CD4-positive, alpha-beta T cell (primary cell): ENCODE results near the gene HS3ST2. TPM values are rescaled to one million over a fixed set of nuclear protein-coding genes. Genes with fewer than 3 reads are reported as not detected.
A peak's percentile ranks its signal among the peaks of the same experiment; 100 is the strongest.

ENCODE experiments used
- ATAC-seq: fragments of 200-7000 bp; cut with Tn5 transposase; one replicate; pipeline ENCODE4 v1.10.0; 2022; ENCODE audit warnings: mild to moderate bottlenecking; ENCODE audit not compliant: poor library complexity
- CTCF ChIA-PET: fragments of 350-600 bp; sonication (Branson Sonifier 250); formaldehyde crosslinking; loops from one replicate; lab custom pipeline; 2021; ENCODE audit warnings: antibody characterized with exemption, inconsistent platforms; lab: Charles Lee
- POLR2A ChIA-PET: fragments of 350-600 bp; sonication (Branson Sonifier 250); formaldehyde crosslinking; loops from one replicate; lab custom pipeline; 2021; ENCODE audit warnings: antibody characterized with exemption, inconsistent platforms; lab: Charles Lee
- DNase-seq, 14 experiments: peaks; one replicate each; pipeline ENCODE4 v3.0.0-alpha.2; 2013 to 2020; ENCODE audit warnings: mixed read lengths in 2 of 14
- H3K27ac ChIP-seq, 2 donors: one replicate each; pipeline versions ENCODE4 v1.5.1 to v1.7.0; 2013; ENCODE audit warnings: low read length in 2 of 2, low read depth in 1 of 2, mild to moderate bottlenecking in 1 of 2
- H3K27me3 ChIP-seq, 2 experiments: 1 replicate in 1 of 2; 2 replicates in 1 of 2; pipeline versions ENCODE4 v1.6.1 to v1.7.0; 2013; ENCODE audit warnings: low read length in 2 of 2, control low read depth in 1 of 2, mild to moderate bottlenecking in 1 of 2, moderate library complexity in 1 of 2; ENCODE audit not compliant: insufficient read depth in 2 of 2, control insufficient read depth in 1 of 2
- H3K36me3 ChIP-seq: one replicate; pipeline ENCODE4 v1.6.1; 2013; ENCODE audit warnings: low read length, control low read depth; ENCODE audit not compliant: insufficient read depth
- H3K4me1 ChIP-seq: one replicate; pipeline ENCODE4 v1.6.1; 2013; ENCODE audit warnings: low read length, control low read depth; ENCODE audit not compliant: insufficient read depth
- H3K4me3 ChIP-seq: one replicate; pipeline ENCODE4 v1.5.1; 2013; ENCODE audit warnings: mild to moderate bottlenecking, low read length, moderate library complexity
- H3K9me3 ChIP-seq, 2 experiments: 1 replicate in 1 of 2; 2 replicates in 1 of 2; pipeline versions ENCODE4 v1.6.1 to v1.7.0; 2013; ENCODE audit warnings: low read length in 2 of 2, mild to moderate bottlenecking in 2 of 2, control low read depth in 1 of 2, moderate library complexity in 1 of 2; ENCODE audit not compliant: control insufficient read depth in 1 of 2, insufficient read depth in 1 of 2
- H3K27ac Mint-ChIP-seq: one replicate; pipeline ENCODE4 v1.8.0; 2020; ENCODE audit warnings: mixed read lengths
- H3K27me3 Mint-ChIP-seq: one replicate; pipeline ENCODE4 v1.8.0; 2021; ENCODE audit warnings: mixed read lengths
- H3K36me3 Mint-ChIP-seq: one replicate; pipeline ENCODE4 v1.8.0; 2021; ENCODE audit warnings: low read depth, mixed read lengths
- H3K4me1 Mint-ChIP-seq: one replicate; pipeline ENCODE4 v1.8.0; 2021; ENCODE audit warnings: low read depth, mixed read lengths
- H3K4me3 Mint-ChIP-seq: one replicate; pipeline ENCODE4 v1.8.0; 2020; ENCODE audit warnings: mild to moderate bottlenecking, mixed read lengths
- H3K9me3 Mint-ChIP-seq: one replicate; pipeline ENCODE4 v1.8.0; 2020; ENCODE audit warnings: mixed read lengths
- intact Hi-C, 2 experiments: fragments of 100-400 bp; cut with DNase I in 1 of 2; cut with micrococcal nuclease in 1 of 2; formaldehyde crosslinking; loops; one replicate each; pipeline versions ENCODE4 v1.15.1 to v1.9.0; 2023 to 2025; cut with DNase I, micrococcal nuclease
- total RNA-seq, 174 experiments: library from RNA in 2 of 174; stranded (reverse) in 2 of 174; gene quantifications; one replicate each; pipeline ENCODE4 v1.2.3 and lab custom pipeline; 2021 to 2026
- TF ChIP-seq, protein P1 (sequence below): fragments of 200-600 bp; IDR thresholded peaks from one replicate; pipeline ENCODE4 v1.8.0; 2022; ENCODE audit warnings: antibody characterized with exemption, mild to moderate bottlenecking

The HS3ST2 gene
- total RNA-seq, 2 experiments from 2014 or later: not detected

DNA sequence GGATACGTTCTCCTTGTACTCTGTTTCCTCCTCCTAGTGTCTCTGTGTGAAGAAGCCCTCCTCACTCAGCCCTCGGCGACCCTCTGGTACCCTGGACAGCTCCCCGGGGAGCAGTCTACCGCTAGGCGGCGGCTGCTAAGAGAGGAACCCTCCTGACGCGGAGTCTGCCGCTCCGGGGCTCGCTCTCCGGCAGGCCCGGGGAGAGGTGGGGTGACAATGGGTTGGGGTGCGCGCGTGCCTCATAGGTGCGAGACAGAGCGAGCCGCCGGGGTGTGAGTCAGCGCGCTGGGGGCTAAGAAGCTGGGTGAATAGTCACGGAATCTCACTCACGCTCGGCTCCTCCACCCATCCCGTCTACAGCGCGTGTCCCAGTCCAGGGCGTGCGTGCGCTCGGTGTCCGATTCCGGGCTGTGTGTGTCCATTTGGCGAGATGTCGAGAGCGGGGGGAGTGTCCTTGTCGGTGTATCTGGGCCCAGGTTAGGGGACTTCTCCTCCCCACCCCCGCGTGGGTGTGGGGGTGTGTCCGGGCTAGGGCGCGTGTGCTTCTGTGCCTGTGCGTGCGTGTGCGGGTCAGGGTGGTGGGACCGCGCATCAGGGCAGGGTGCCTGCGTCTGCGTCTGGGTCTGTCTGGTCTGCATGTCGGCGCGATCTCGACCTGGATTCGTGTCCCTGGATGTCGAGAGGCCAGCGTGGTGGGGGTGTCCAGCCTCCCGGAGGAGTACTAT, 577 bp upstream of the HS3ST2 start:
- no peaks in the 10 kb centered on the region for H3K4me1 Mint-ChIP-seq
- no peak for ATAC-seq
- no peak overlapping the region for H3K27ac ChIP-seq
- H3K36me3 Mint-ChIP-seq: no peaks in the 10 kb centered on the region
- peaks cover 26 to 58% of the 10 kb centered on the region in 2 experiments for H3K27me3 ChIP-seq
- no peaks in the 10 kb centered on the region for H3K9me3 Mint-ChIP-seq
- intact Hi-C loops: no loop called here
- H3K4me3 ChIP-seq: no peak overlapping the region
- TF ChIP-seq, protein P1, sequence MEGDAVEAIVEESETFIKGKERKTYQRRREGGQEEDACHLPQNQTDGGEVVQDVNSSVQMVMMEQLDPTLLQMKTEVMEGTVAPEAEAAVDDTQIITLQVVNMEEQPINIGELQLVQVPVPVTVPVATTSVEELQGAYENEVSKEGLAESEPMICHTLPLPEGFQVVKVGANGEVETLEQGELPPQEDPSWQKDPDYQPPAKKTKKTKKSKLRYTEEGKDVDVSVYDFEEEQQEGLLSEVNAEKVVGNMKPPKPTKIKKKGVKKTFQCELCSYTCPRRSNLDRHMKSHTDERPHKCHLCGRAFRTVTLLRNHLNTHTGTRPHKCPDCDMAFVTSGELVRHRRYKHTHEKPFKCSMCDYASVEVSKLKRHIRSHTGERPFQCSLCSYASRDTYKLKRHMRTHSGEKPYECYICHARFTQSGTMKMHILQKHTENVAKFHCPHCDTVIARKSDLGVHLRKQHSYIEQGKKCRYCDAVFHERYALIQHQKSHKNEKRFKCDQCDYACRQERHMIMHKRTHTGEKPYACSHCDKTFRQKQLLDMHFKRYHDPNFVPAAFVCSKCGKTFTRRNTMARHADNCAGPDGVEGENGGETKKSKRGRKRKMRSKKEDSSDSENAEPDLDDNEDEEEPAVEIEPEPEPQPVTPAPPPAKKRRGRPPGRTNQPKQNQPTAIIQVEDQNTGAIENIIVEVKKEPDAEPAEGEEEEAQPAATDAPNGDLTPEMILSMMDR: no peak
- DNase-seq: peak in 2 of 14 experiments; percentile 4 to 13
- H3K4me3 Mint-ChIP-seq: no peak overlapping the region
- peaks cover 0 to 8% of the 10 kb centered on the region in 2 experiments for H3K9me3 ChIP-seq
- CTCF ChIA-PET: no interaction called here
- POLR2A ChIA-PET: no interaction called here
- no peaks in the 10 kb centered on the region for H3K4me1 ChIP-seq
- peaks cover 71% of the 10 kb centered on the region for H3K27me3 Mint-ChIP-seq
- H3K27ac Mint-ChIP-seq: no peak overlapping the region
- H3K36me3 ChIP-seq: no peaks in the 10 kb centered on the region

- POLR2A ChIA-PET: no interaction called here
- Mint-ChIP-seq H3K4me1 (no peaks in the 10 kb centered on the region), H3K27ac (no peak overlapping the region), H3K4me3 (no peak overlapping the region), H3K9me3 (no peaks in the 10 kb centered on the region), H3K27me3 (peaks cover 64% of the 10 kb centered on the region), H3K36me3 (no peaks in the 10 kb centered on the region)
- peaks cover 26 to 51% of the 10 kb centered on the region in 2 experiments for H3K27me3 ChIP-seq
- DNase-seq: no peak
- TF ChIP-seq, protein P1: no peak
- CTCF ChIA-PET: no interaction called here
- no peak for ATAC-seq
- no peak overlapping the region for H3K27ac ChIP-seq
- no peaks in the 10 kb centered on the region for H3K4me1 ChIP-seq
- H3K4me3 ChIP-seq: no peak overlapping the region
- no peaks in the 10 kb centered on the region for H3K36me3 ChIP-seq
- H3K9me3 ChIP-seq: peaks cover 0 to 8% of the 10 kb centered on the region in 2 experiments
- intact Hi-C loops: no loop called here
Observed at GRCh38 chr16:22814711-22815105, 746 bp downstream of the HS3ST2 start.

- no peaks in the 10 kb centered on the region for H3K4me1 ChIP-seq
- TF ChIP-seq, protein P1: no peak
- DNase-seq (no peak), ATAC-seq (no peak)
- ChIA-PET CTCF (no interaction called here), POLR2A (no interaction called here)
- no peak overlapping the region for H3K27ac Mint-ChIP-seq
- H3K9me3 Mint-ChIP-seq: no peaks in the 10 kb centered on the region
- H3K9me3 ChIP-seq: peaks cover 0 to 8% of the 10 kb centered on the region in 2 experiments
- H3K27ac ChIP-seq: no peak overlapping the region
- no peak overlapping the region for H3K4me3 ChIP-seq
- H3K36me3 Mint-ChIP-seq: no peaks in the 10 kb centered on the region
- H3K4me1 Mint-ChIP-seq: no peaks in the 10 kb centered on the region
- H3K27me3 Mint-ChIP-seq: peaks cover 53% of the 10 kb centered on the region
- no peaks in the 10 kb centered on the region for H3K36me3 ChIP-seq
- intact Hi-C loops: no loop called here
- H3K27me3 ChIP-seq: peaks cover 26 to 51% of the 10 kb centered on the region in 2 experiments
- no peak overlapping the region for H3K4me3 Mint-ChIP-seq
Observed at GRCh38 chr16:22815863-22816262, 1.9 kb downstream of the HS3ST2 start.
